Mucosa of descending colon (tissue), 3 donors: ENCODE measurements around the gene FLT1. TPM values are rescaled to one million over a fixed set of nuclear protein-coding genes. Genes with fewer than 3 reads are reported as not detected.

Experiments
- ATAC-seq: fragments of 200-7000 bp; cut with Tn5 transposase; one replicate; pipeline ENCODE4 v1.9.1; 2020; ENCODE audit warnings: mild to moderate bottlenecking, moderate library complexity
- DNase-seq, 3 donors: peaks; one replicate each; pipeline ENCODE4 v3.0.0-alpha.2; 2020
- H3K36me3 ChIP-seq: fragments of 200-600 bp; one replicate; pipeline ENCODE4 v1.8.0; 2021; ENCODE audit warnings: low read depth, mild to moderate bottlenecking
- H3K4me1 ChIP-seq: fragments of 200-600 bp; one replicate; pipeline ENCODE4 v1.8.0; 2021; ENCODE audit warnings: low read depth, mild to moderate bottlenecking
- H3K4me3 ChIP-seq: fragments of 200-600 bp; one replicate; pipeline ENCODE4 v1.8.0; 2021; ENCODE audit warnings: mild to moderate bottlenecking
- H3K9me3 ChIP-seq: fragments of 200-600 bp; one replicate; pipeline ENCODE4 v1.8.0; 2021; ENCODE audit warnings: mild to moderate bottlenecking
- CTCF ChIP-seq: fragments of 200-600 bp; IDR thresholded peaks from one replicate; pipeline ENCODE4 v1.8.0; 2022; ENCODE audit warnings: antibody characterized with exemption, mild to moderate bottlenecking
- intact Hi-C, 2 donors: fragments of 100-400 bp; cut with DNase I in 1 of 2; cut with micrococcal nuclease in 1 of 2; formaldehyde crosslinking; loops; one replicate each; pipeline versions ENCODE4 v1.11.0 to v1.11.1; 2022; cut with DNase I, micrococcal nuclease
- total RNA-seq, 3 donors: library from RNA; stranded (reverse); fragmentation: NEBNext Ultra II Directional in 2 of 3; extraction: Animal tissue kit (Norgen Biotek cat#: 25700) in 2 of 3; gene quantifications; one replicate each; pipeline versions ENCODE4 v1.2.1 to v1.2.4, GENCODE V29; 2021 to 2023
- donor health status: DM: no; HTN: no; CAD: no; lungs with moderate emphysema.
- donor health status: DM: no; HTN: no; CAD: no.
- donor health status: DM: no; HTN: yes; CAD: no.

Gene FLT1
- total RNA-seq, 3 donors from 2014 or later, result 3.8 to 9.2 (median 4.0) TPM

GRCh38 chr13:28356561-28357021, 138.3 kb downstream of the FLT1 start:
- no peak for TF ChIP-seq CTCF
- no peaks in the 10 kb centered on the region for H3K9me3 ChIP-seq
- no peaks in the 10 kb centered on the region for H3K4me1 ChIP-seq
- no peaks in the 10 kb centered on the region for H3K36me3 ChIP-seq
- no peak for DNase-seq
- intact Hi-C loops, result no loop called here
- H3K4me3 ChIP-seq, result no peak overlapping the region
- no peak for ATAC-seq

- TF ChIP-seq CTCF, result no peak
- intact Hi-C loops, result no loop called here
- Histone ChIP-seq H3K36me3 (no peaks in the 10 kb centered on the region), H3K4me1 (no peaks in the 10 kb centered on the region), H3K4me3 (no peak overlapping the region), H3K9me3 (no peaks in the 10 kb centered on the region)
- ATAC-seq (no peak), DNase-seq (no peak)
Measured at GRCh38 chr13:28355822-28356371, 139.0 kb downstream of the FLT1 start.

GRCh38 chr13:28355046-28355821, 139.7 kb downstream of the FLT1 start:
- no peak for DNase-seq
- no peak overlapping the region for H3K4me3 ChIP-seq
- H3K36me3 ChIP-seq, result no peaks in the 10 kb centered on the region
- no peak for ATAC-seq
- no peak for TF ChIP-seq CTCF
- H3K4me1 ChIP-seq, result no peaks in the 10 kb centered on the region
- intact Hi-C loops, result no loop called here
- H3K9me3 ChIP-seq, result no peaks in the 10 kb centered on the region

GRCh38 chr13:28353679-28354078, 141.2 kb downstream of the FLT1 start:
- H3K4me1 ChIP-seq, result no peaks in the 10 kb centered on the region
- no peaks in the 10 kb centered on the region for H3K36me3 ChIP-seq
- H3K9me3 ChIP-seq, result no peaks in the 10 kb centered on the region
- intact Hi-C loops, result no loop called here
- TF ChIP-seq CTCF, result no peak
- DNase-seq (no peak), ATAC-seq (no peak)
- no peak overlapping the region for H3K4me3 ChIP-seq

- no peaks in the 10 kb centered on the region for H3K4me1 ChIP-seq
- H3K4me3 ChIP-seq, result no peak overlapping the region
- no peak for TF ChIP-seq CTCF
- no peaks in the 10 kb centered on the region for H3K9me3 ChIP-seq
- intact Hi-C loops, result no loop called here
- no peaks in the 10 kb centered on the region for H3K36me3 ChIP-seq
- DNase-seq (no peak), ATAC-seq (no peak)
Measured at GRCh38 chr13:28349907-28350654, 144.8 kb downstream of the FLT1 start.
